ENCODE data around the gene GGCX. TPM values are rescaled to one million over a fixed set of nuclear protein-coding genes. Genes with fewer than 3 reads are reported as not detected.

The GGCX gene
- 44.5 and 48.0 TPM in 2 replicates for total RNA-seq
- 58.9 and 62.7 TPM in 2 replicates for polyA plus RNA-seq
- 44.7 and 47.0 TPM in 2 replicates for polyA plus RNA-seq (2011; cell fraction: cytosol; rRNA removed)
- 48.2 and 60.0 TPM in 2 replicates for polyA plus RNA-seq (2011; cell fraction: nucleus; rRNA removed)
- 44.4 and 45.2 TPM in 2 replicates for polyA plus RNA-seq (2012)
- 112 and 122 TPM in 2 replicates for polyA minus RNA-seq
- polyA minus RNA-seq (2011; cell fraction: cytosol; rRNA and poly(A)+ RNA removed): 15.7 TPM
- 33.9 and 40.7 TPM in 2 replicates for polyA minus RNA-seq (2011; cell fraction: nucleus; rRNA and poly(A)+ RNA removed)
- Bru-seq, nascent RNA: percentile 66 among the genes with signal in this experiment
- BruChase-seq, experiment 1, labeled RNA remaining after a 6-hour chase: percentile 68 among the genes with signal in this experiment
- percentile 71 among the genes with signal in this experiment for BruChase-seq, experiment 2, labeled RNA remaining after a 2-hour chase
- long read RNA-seq, full-length matches to known transcripts: 46 of 54 reads
- long read RNA-seq, partial matches to known transcripts: 1 of 54 reads
- long read RNA-seq, other reads (novel, unspliced or antisense): 7 of 54 reads

DNA sequence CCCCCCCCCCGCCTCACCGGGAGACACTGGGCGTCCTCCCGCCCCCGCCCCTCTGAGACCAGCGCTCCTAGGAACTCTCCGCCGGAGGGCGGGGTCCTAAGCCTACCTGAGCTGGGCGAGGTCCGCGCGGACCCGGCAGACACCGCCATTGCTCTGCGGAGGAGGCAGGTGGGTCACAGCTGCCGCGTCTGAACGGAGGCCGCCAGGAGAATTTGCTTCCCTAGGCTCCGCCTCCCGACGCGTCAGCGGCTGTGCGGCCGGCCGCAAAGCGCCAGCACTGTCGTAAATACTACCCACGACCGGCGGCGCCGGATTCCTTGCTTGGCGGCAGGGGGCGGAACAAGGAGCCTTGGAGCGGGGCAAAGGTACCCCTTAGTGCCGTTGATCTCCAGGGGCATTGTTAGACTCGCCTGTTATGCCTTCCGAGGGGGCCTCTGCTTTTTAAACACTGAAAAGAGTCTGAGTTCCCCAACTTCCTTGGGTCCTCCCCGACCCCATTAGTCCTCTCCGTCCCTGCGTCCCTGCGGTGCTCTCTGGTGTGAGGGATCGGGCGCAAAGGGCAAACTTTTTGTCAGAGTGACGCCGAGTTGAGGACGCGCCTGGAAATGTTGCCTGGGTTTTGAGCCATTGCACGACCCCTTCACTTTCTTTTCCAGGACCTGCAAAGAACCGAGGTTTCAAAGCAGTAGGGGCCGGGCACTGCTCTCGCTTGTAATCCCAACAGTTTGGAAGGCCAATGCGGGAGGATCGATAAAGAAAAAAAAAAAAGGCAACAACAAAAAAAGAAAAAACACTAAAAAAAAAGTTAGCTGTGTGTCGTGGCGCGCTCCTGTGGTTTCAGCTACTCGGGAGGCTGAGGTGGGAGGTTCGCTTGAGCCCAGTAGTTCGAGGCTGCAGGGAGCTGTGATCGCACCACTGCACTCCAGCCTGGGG is at the start of gene GGCX:
Gene GGCX (minus strand): TSS at position 214 of the 933 bp plus-strand sequence. CDS start 65 bp downstream, at position 149.
- DNase-seq (ENCODE audit: low read depth, low spot score): peak; percentile 96
- ChIA-PET CTCF (interaction anchor here (1.1 to 2.0 kb wide), 4 partner anchors 26 to 142 kb away, joined by 3 to 8 read pairs (median 4); no protein-coding TSS in a partner anchor), POLR2A (interaction anchor here (0.6 to 1.4 kb wide), 7 partner anchors 10 to 50 kb away, joined by 3 to 4 read pairs (median 3); partner anchors contain the start of genes C2orf68 and MAT2A)
- intact Hi-C loops (cut with micrococcal nuclease) (loop anchor here (1.0 kb wide), 5 partner anchors 22 to 55 kb away; partner anchors contain the start of genes C2orf68, MAT2A, TMEM150A and USP39), dilution Hi-C loops (cut with MboI; ENCODE audit: extremely low pct_ligation_motif_present, low sequenced_read_pairs) (no loop called here)
- Histone ChIP-seq H3K4me1 (ENCODE audit: control insufficient read depth, extremely low read depth, insufficient read depth, low read length) (peaks cover 9% of the 10 kb centered on the region), H3K27me3 (ENCODE audit: control insufficient read depth in 2 of 2, insufficient read depth in 2 of 2, low read length in 2 of 2) (no peaks in the 10 kb centered on the region), H3K4me2 (ENCODE audit: insufficient read depth, low read length) (peak within 1 kb of the TSS; percentile 96), H3K9me1 (replicated peaks; ENCODE audit: control insufficient read depth, extremely low read depth, insufficient read depth, low read length) (no peaks in the 10 kb centered on the region), H3K9ac (replicated peaks; ENCODE audit: extremely low read depth, insufficient read depth, low read length) (peak within 1 kb of the TSS; percentile 77), H4K20me1 (replicated peaks; ENCODE audit: control insufficient read depth, extremely low read depth, insufficient read depth, low read length) (no peaks in the 10 kb centered on the region), H3K27ac (ENCODE audit: insufficient read depth, low read depth, low read length) (peak within 1 kb of the TSS; percentile 44), H3K9me3 (replicated peaks; ENCODE audit: control insufficient read depth, insufficient read depth, low read length) (no peaks in the 10 kb centered on the region), H2AFZ (ENCODE audit: low read depth, low read length) (peak within 1 kb of the TSS; percentile 87), H3K36me3 (ENCODE audit: control insufficient read depth in 2 of 2, extremely low read depth in 1 of 2, insufficient read depth in 2 of 2, low read length in 2 of 2) (peaks cover 6 to 12% of the 10 kb centered on the region in 2 experiments), H3K79me2 (ENCODE audit: control insufficient read depth, insufficient read depth, low read length) (peaks cover 26% of the 10 kb centered on the region), H3K4me3 (replicated peaks in 1 of 3; ENCODE audit: insufficient read depth in 1 of 3, low read depth in 1 of 3, low read length in 3 of 3) (peak within 1 kb of the TSS; percentile 69 to 82 (median 72))
- FAIRE-seq: peak; percentile 91
- peak; percentile 93 for TF ChIP-seq POLR2AphosphoS5 (IDR thresholded peaks at IDR 0.05; ENCODE audit: insufficient read depth, low read depth, low read length)
- no peak for TF ChIP-seq MYC (IDR thresholded peaks at IDR 0.05; ENCODE audit: low read depth, low read length)
- peak; percentile 95 for TF ChIP-seq POLR2A (IDR thresholded peaks at IDR 0.05; ENCODE audit: low read depth, low read length)
- TF ChIP-seq GATA2 (IDR thresholded peaks at IDR 0.05; ENCODE audit: insufficient read depth, insufficient read length, low read depth, low read length): no peak
- TF ChIP-seq, protein P1, sequence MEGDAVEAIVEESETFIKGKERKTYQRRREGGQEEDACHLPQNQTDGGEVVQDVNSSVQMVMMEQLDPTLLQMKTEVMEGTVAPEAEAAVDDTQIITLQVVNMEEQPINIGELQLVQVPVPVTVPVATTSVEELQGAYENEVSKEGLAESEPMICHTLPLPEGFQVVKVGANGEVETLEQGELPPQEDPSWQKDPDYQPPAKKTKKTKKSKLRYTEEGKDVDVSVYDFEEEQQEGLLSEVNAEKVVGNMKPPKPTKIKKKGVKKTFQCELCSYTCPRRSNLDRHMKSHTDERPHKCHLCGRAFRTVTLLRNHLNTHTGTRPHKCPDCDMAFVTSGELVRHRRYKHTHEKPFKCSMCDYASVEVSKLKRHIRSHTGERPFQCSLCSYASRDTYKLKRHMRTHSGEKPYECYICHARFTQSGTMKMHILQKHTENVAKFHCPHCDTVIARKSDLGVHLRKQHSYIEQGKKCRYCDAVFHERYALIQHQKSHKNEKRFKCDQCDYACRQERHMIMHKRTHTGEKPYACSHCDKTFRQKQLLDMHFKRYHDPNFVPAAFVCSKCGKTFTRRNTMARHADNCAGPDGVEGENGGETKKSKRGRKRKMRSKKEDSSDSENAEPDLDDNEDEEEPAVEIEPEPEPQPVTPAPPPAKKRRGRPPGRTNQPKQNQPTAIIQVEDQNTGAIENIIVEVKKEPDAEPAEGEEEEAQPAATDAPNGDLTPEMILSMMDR (IDR thresholded peaks at IDR 0.05; ENCODE audit: extremely low read depth in 1 of 2, insufficient read depth in 1 of 2, low read depth in 1 of 2, low read length in 2 of 2): peak in 1 of 2 donors; percentile 5
- no peak for TF ChIP-seq EZH2 (IDR thresholded peaks at IDR 0.05; ENCODE audit: borderline replicate concordance, low read depth, low read length, severe bottlenecking)
- TF ChIP-seq, protein P2, sequence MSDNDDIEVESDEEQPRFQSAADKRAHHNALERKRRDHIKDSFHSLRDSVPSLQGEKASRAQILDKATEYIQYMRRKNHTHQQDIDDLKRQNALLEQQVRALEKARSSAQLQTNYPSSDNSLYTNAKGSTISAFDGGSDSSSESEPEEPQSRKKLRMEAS (IDR thresholded peaks at IDR 0.05; ENCODE audit: insufficient read depth, insufficient read length): no peak
- TF ChIP-seq FOS (IDR thresholded peaks at IDR 0.05; ENCODE audit: borderline replicate concordance, insufficient read depth, low read length): no peak
- TF ChIP-seq JUN (IDR thresholded peaks at IDR 0.05; ENCODE audit: borderline replicate concordance, insufficient read depth, insufficient read length, low read depth): no peak
- TSS peak; percentile 99 for BruUV-seq (replicated peaks)
